Measurements from ENCODE around the gene TSFM.

Gene TSFM

DNA sequence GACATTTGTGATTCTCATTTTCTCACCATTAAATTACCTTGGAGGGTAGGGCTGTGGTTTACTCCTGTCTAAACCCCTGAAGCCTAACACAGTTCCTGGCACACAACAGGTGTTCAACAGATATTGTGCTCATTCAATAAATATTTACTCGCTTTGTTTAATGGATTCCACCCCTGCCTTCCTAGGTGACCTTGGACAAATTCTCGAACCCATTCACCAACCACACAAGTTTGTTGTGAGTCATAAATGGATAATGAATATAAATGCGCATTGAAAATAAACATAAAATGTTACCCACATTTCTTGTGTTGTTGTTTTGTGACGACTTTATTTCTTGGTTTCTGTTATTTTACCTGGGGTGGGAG lies 362 bp upstream of the TSFM start:
- peak overlapping the region; percentile 100 for H3K4me3 ChIP-seq (ENCODE audit: low read depth, low read length)
- TF ChIP-seq CTCF (IDR thresholded peaks at IDR 0.05; ENCODE audit: low read depth, low read length), result no peak

DNA sequence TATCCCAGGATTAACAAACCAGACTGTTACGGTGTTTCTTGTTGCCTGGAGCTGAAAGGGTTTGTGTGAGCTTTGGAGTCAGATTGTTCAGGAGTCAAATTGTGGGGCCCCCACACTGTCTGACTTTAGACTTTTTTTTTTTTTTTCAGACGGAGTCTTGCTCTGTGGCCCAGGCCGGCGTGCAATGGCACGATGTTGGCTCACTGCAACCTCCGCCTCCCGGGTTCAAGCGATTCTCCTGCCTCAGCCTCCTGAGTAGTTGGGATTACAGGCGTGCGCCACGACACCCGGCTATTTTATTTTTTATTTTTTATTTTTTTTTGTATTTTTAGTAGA lies 847 bp downstream of the TSFM start:
- H3K4me3 ChIP-seq (ENCODE audit: low read depth, low read length), result peak overlapping the region; percentile 100
- no peak for TF ChIP-seq CTCF (IDR thresholded peaks at IDR 0.05; ENCODE audit: low read depth, low read length)

GRCh38 chr12:57783861-57784260 lies 1.3 kb downstream of the TSFM start:
- no peak for TF ChIP-seq CTCF (IDR thresholded peaks at IDR 0.05; ENCODE audit: low read depth, low read length)
- H3K4me3 ChIP-seq (ENCODE audit: low read depth, low read length), result no peak overlapping the region

DNA sequence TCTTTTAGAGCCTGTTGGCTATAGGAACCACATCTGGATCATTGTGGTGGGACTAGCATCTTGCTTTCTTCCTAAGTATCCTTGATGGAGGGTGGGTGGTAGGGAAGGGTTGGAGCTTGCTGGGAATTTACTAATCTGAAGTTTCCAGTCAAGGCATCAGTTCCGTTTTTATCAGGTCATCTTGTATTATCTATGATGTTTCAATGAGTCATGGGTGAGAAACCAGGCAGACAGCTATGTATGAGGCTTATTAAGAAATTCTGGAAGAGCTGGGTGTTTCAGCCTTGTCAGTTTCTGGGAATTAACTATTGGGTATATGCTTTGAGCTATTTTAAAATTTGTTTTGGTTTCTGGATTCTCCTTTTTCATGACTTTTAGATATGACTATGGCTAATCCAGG lies 11.3 kb downstream of the TSFM start:
- no peak overlapping the region for H3K4me3 ChIP-seq (ENCODE audit: low read depth, low read length)
- TF ChIP-seq CTCF (IDR thresholded peaks at IDR 0.05; ENCODE audit: low read depth, low read length), result no peak

- H3K4me3 ChIP-seq (ENCODE audit: low read depth, low read length), result no peak overlapping the region
- TF ChIP-seq CTCF (IDR thresholded peaks at IDR 0.05; ENCODE audit: low read depth, low read length), result no peak
Observed at GRCh38 chr12:57795354-57795753, 12.8 kb downstream of the TSFM start.

GRCh38 chr12:57796996-57797395 lies 14.4 kb downstream of the TSFM start:
- TF ChIP-seq CTCF (IDR thresholded peaks at IDR 0.05; ENCODE audit: low read depth, low read length), result no peak
- H3K4me3 ChIP-seq (ENCODE audit: low read depth, low read length), result no peak overlapping the region

GRCh38 chr12:57797933-57798332 lies 15.3 kb downstream of the TSFM start:
- TF ChIP-seq CTCF (IDR thresholded peaks at IDR 0.05; ENCODE audit: low read depth, low read length), result no peak
- H3K4me3 ChIP-seq (ENCODE audit: low read depth, low read length), result no peak overlapping the region
